ENCODE measurements around the gene DLAT.

- no peak for TF ChIP-seq CTCF (IDR thresholded peaks at IDR 0.05)
- TF ChIP-seq POLR2A (IDR thresholded peaks at IDR 0.05): no peak
Observed at GRCh38 chr11:112016088-112016764, 9.0 kb upstream of the DLAT start.

Data from tibial nerve (tissue), 3 donors.